Measurements from ENCODE around the gene MYO1A. TPM values are rescaled to one million over a fixed set of nuclear protein-coding genes. Genes with fewer than 3 reads are reported as not detected.

MYO1A gene
- total RNA-seq, 2 experiments from 2014 or later: 0.19 to 0.47 TPM

GRCh38 chr12:57039016-57039798 is 10.7 kb downstream of the MYO1A start:
- CTCF ChIA-PET (ENCODE audit: unreplicated experiment): no interaction called here
- POLR2A ChIA-PET: no interaction called here

GRCh38 chr12:57037264-57037663 is 12.7 kb downstream of the MYO1A start:
- H3K36me3 ChIP-seq (ENCODE audit: insufficient read depth, low read length): no peaks in the 10 kb centered on the region
- no peak for TF ChIP-seq EZH2phosphoT487 (IDR thresholded peaks at IDR 0.05; ENCODE audit: borderline replicate concordance, low read depth, low read length)
- TF ChIP-seq CTCF (conservative IDR thresholded peaks at IDR 0.05; ENCODE audit: low read length): no peak
- no peak overlapping the region for H2AFZ ChIP-seq (ENCODE audit: low read length)
- DNase-seq (ENCODE audit: low spot score): no peak
- BruUV-seq (replicated peaks): no TSS peak
- H3K4me1 ChIP-seq (ENCODE audit: insufficient read depth, low read length, poor library complexity, severe bottlenecking): no peaks in the 10 kb centered on the region
- H3K9me2 ChIP-seq (ENCODE audit: insufficient read depth, low read length): no peaks in the 10 kb centered on the region
- ChIA-PET POLR2A (interaction anchor here (0.6 kb wide), 1 partner anchor 325 kb away, joined by 3 read pairs; no protein-coding TSS in a partner anchor), CTCF (ENCODE audit: unreplicated experiment) (no interaction called here)
- H3K9me3 ChIP-seq (ENCODE audit: low read length): no peaks in the 10 kb centered on the region
- no peaks in the 10 kb centered on the region for H4K20me1 ChIP-seq (ENCODE audit: insufficient read depth, low read length)
- no peaks in the 10 kb centered on the region for H3K79me2 ChIP-seq (ENCODE audit: insufficient read depth, low read depth, low read length)
- intact Hi-C loops (cut with micrococcal nuclease; ENCODE audit: unreplicated experiment): no loop called here
- H3K27ac ChIP-seq (ENCODE audit: low read depth, low read length, poor library complexity, severe bottlenecking): no peak overlapping the region
- no peak overlapping the region for H3K4me2 ChIP-seq (ENCODE audit: low read length)
- H3K4me3 ChIP-seq (ENCODE audit: low read depth, low read length, poor library complexity, severe bottlenecking): no peak overlapping the region

More at GRCh38 chr12:57039016-57039798, 10.7 kb downstream of the MYO1A start:
- intact Hi-C loops (cut with micrococcal nuclease; ENCODE audit: unreplicated experiment): no loop called here
- H3K4me2 ChIP-seq (ENCODE audit: low read length): no peak overlapping the region
- no peaks in the 10 kb centered on the region for H3K4me1 ChIP-seq (ENCODE audit: insufficient read depth, low read length, poor library complexity, severe bottlenecking)
- TF ChIP-seq EZH2phosphoT487 (IDR thresholded peaks at IDR 0.05; ENCODE audit: borderline replicate concordance, low read depth, low read length) (no peak), CTCF (conservative IDR thresholded peaks at IDR 0.05; ENCODE audit: low read length) (no peak)
- H3K9me2 ChIP-seq (ENCODE audit: insufficient read depth, low read length): no peaks in the 10 kb centered on the region
- no TSS peak for BruUV-seq (replicated peaks)
- H3K27ac ChIP-seq (ENCODE audit: low read depth, low read length, poor library complexity, severe bottlenecking): no peak overlapping the region
- no peak for DNase-seq (ENCODE audit: low spot score)
- no peaks in the 10 kb centered on the region for H3K79me2 ChIP-seq (ENCODE audit: insufficient read depth, low read depth, low read length)
- H4K20me1 ChIP-seq (ENCODE audit: insufficient read depth, low read length): no peaks in the 10 kb centered on the region
- no peaks in the 10 kb centered on the region for H3K9me3 ChIP-seq (ENCODE audit: low read length)
- no peaks in the 10 kb centered on the region for H3K36me3 ChIP-seq (ENCODE audit: insufficient read depth, low read length)
- no peak overlapping the region for H3K4me3 ChIP-seq (ENCODE audit: low read depth, low read length, poor library complexity, severe bottlenecking)
- H2AFZ ChIP-seq (ENCODE audit: low read length): no peak overlapping the region

GRCh38 chr12:57033431-57033830 is 16.5 kb downstream of the MYO1A start:
- Histone ChIP-seq H3K4me2 (ENCODE audit: low read length) (no peak overlapping the region), H3K36me3 (ENCODE audit: insufficient read depth, low read length) (no peaks in the 10 kb centered on the region), H3K4me3 (ENCODE audit: low read depth, low read length, poor library complexity, severe bottlenecking) (no peak overlapping the region), H4K20me1 (ENCODE audit: insufficient read depth, low read length) (no peaks in the 10 kb centered on the region), H3K9me2 (ENCODE audit: insufficient read depth, low read length) (no peaks in the 10 kb centered on the region), H2AFZ (ENCODE audit: low read length) (no peak overlapping the region), H3K4me1 (ENCODE audit: insufficient read depth, low read length, poor library complexity, severe bottlenecking) (peaks cover 5% of the 10 kb centered on the region), H3K79me2 (ENCODE audit: insufficient read depth, low read depth, low read length) (no peaks in the 10 kb centered on the region), H3K9me3 (ENCODE audit: low read length) (no peaks in the 10 kb centered on the region), H3K27ac (ENCODE audit: low read depth, low read length, poor library complexity, severe bottlenecking) (no peak overlapping the region)
- intact Hi-C loops (cut with micrococcal nuclease; ENCODE audit: unreplicated experiment): no loop called here
- ChIA-PET CTCF (ENCODE audit: unreplicated experiment) (no interaction called here), POLR2A (no interaction called here)
- no peak for DNase-seq (ENCODE audit: low spot score)
- BruUV-seq (replicated peaks): no TSS peak
- TF ChIP-seq EZH2phosphoT487 (IDR thresholded peaks at IDR 0.05; ENCODE audit: borderline replicate concordance, low read depth, low read length): no peak
- TF ChIP-seq CTCF (conservative IDR thresholded peaks at IDR 0.05; ENCODE audit: low read length): no peak

Measured in OCI-LY7 (cell line).